NCI-H2107 treated with DMSO at 0.1 percent for 48 hours (cell line): ENCODE data around the gene MYCL.

Source experiments
- DNase-seq: peaks from one replicate; lab custom pipeline; 2025; ENCODE audit not compliant: unreplicated experiment; lab: John Stamatoyannopoulos, UW

The MYCL gene

DNA sequence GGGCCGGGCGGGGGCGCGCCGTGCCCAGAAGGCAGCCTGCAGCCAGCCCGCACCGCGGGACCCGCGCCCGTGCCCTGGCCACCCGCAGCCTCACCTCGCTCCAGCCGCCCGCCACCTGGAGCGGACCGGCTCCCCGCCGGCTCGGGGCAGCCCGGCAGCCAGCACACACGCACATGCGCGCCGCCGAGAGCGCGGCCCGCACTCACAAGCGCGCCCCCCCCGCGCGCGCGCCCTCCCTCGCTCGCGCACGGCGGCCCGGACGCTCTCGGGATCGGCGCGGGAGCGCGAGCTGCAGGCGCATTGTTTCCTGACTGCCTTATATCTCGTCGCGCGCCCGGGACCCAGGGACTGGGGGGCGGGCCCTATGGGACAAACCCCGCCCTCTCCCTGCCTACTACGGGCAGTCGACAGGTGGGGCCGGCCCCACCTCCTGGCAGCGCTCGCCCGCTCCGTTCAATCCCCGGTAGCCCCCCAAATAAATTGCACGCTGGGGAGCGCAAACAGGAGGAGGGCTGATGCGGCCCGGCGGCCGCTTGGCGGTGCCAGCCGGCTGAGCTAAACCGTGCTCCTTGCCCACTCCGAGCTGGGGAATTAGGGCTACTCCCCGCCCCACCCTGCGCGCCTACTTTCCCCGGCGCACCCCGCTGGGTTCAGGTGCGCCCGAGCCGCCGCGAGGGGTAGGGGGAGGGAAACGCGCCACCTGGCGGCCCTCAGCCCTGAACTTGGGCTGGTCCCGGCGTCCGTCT lies at the start of gene MYCL:
Gene MYCL, minus strand, starts transcription at position 204 of the 746 bp plus-strand sequence. CDS start 483 bp downstream, outside the sequence.
- DNase-seq, result peak; percentile 100

DNA sequence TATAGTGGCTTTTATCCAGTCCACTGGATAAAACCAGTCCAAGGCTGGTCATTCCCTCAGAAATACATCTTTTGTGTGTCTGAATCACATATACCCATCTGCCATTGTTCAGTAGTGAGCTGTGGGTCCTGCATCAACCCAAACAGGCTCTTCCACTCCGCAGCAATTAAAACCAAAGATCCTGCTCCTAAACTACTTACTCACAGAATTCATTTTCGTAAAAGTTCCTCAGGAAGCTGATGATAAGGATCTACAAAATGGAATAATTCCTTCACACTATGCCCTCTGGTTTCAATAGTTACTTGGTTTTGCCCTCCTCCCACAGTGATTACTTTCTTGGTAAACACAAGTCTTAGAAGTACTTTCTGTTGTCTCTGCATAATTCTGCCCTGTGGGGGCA lies 48.2 kb upstream of the MYCL start:
- DNase-seq, result no peak

DNA sequence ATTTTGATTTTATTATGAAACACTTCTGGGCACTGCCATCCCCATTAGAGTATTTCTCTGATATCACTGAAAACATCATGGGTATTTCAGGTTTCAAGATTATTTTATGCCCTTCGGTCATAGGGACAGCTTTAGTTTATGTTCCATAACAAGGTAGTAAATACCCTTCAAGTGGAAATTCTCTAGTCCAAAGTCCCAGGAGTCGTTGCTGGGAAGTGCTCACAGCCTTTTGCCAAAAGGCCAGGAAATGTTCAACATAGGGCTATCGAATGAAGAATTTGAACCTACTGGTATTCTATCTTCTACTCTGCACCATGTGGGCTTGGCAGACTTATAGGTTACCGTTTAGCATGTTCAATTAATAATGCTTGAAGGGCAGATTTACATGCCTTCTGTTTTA lies 45.5 kb upstream of the MYCL start:
- DNase-seq, result no peak

DNA sequence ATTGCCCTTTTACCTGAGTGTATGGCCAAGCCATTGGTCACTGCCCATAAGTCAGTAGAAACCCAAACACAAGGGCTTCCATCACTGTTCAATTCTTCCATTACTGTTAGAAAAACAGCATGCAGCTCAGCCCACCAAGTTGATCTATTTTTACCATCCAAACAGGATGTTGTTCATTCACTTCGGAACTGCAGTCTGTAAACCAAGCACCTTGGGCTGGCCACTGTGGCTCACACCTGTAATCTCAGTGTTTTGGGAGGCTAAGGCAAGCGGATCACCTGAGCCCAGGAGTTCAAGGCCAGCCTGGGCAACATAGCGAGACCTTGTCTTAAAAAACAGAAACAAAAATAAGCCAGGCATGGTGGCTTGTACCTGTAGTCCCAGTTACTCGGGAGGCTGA lies 44.5 kb upstream of the MYCL start:
- no peak for DNase-seq

GRCh38 chr1:39944410-39945112 lies 42.8 kb upstream of the MYCL start:
- DNase-seq, result no peak

DNA sequence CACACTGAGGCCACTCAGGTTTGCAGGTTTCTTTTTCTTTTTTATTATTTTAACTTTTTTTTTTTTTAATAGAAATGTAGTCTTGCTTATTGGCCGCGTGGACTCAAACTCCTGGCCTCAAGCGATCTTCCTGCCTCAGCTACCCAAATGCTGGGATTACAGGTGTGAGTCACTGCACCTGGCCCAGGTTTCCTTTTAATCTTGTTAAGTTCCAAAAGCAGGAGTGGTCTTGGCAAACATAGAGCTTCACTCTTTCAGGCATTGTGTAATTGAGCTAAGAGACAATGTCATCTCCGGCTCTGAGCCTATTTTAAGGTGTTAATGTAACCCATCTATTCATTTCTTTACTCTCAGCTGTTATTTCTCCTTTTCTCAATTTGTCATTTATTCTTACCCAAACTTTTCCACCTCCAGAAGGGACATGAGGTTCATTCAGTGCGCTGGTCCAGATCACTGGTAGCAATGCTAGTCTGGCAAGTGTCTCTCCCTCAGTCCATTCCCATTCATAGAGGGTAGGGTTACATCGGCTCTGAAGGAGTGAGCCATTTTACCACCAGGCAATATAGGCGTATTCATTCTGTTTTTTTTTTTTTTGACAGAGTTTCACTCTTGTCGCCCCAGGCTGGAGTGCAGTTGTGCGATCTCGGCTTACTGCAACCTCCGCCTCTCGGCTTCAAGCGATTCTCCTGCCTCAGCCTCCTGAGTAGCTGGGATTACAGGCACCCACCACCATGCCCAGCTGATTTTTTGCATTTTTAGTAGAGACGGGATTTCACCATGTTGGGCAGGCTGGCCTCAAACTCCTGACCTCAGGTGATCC lies 42.0 kb upstream of the MYCL start:
- DNase-seq, result peak; percentile 100

- DNase-seq, result no peak
Measured at GRCh38 chr1:39940980-39941871, 39.5 kb upstream of the MYCL start.

DNA sequence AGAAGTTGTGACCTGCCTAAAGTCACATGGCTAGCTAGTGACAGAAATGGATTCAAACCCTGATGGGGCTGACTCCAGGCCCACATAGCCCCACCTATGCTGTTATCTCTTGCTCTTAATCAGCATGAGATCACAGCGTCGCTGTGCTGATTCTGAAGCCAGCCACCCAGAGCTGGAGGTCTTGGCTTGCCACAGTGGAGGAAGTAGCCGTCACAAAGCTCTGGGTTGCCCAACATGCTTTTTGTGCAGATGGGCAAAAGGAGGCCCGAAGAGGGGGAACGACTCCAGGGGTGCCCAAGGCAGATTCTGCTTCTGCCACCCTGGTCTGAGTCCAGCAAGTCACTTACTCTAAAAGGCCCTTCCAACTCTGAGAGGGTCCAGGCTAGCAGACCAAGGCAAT lies 38.5 kb upstream of the MYCL start:
- DNase-seq, result no peak

- no peak for DNase-seq
Measured at GRCh38 chr1:39938856-39939255, 37.1 kb upstream of the MYCL start.

DNA sequence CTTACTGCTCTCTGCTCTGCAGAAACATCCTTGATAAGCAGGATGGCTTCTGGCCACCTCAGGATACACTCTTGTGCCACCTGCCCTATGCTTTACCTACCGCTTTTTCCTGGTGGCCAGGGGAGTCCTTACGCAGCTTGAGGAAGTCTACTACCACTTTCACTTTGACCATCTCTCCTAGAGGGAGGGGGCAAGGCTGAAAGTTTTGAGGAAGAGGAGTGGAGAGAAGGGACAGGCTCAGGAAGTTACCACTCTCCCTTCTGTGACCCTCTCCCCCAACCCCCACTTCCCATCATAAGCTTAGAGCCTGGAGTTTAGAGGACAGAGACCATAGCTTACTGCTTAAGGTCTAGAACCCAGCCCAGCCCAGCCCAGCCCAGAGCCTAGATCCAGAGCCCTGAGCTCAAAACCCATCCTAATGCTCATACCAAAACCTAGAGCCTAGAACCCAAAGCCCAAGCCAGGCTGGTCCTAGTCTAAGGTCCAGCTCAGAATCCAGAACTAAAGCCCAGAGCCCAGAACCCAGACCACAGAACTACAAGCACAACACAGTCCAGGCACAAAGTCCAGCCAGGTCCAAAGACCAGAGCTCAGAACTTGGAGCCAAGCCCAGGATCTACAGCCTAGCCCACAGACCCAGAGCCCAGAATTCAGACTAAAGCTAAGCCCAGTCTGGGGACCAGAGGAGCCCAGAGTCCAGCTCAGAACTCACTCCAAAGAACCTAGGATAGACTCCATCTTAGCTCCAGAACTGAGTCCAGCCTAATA lies 35.2 kb upstream of the MYCL start:
- no peak for DNase-seq

- no peak for DNase-seq
Measured at GRCh38 chr1:39933956-39934941, 32.5 kb upstream of the MYCL start.

DNA sequence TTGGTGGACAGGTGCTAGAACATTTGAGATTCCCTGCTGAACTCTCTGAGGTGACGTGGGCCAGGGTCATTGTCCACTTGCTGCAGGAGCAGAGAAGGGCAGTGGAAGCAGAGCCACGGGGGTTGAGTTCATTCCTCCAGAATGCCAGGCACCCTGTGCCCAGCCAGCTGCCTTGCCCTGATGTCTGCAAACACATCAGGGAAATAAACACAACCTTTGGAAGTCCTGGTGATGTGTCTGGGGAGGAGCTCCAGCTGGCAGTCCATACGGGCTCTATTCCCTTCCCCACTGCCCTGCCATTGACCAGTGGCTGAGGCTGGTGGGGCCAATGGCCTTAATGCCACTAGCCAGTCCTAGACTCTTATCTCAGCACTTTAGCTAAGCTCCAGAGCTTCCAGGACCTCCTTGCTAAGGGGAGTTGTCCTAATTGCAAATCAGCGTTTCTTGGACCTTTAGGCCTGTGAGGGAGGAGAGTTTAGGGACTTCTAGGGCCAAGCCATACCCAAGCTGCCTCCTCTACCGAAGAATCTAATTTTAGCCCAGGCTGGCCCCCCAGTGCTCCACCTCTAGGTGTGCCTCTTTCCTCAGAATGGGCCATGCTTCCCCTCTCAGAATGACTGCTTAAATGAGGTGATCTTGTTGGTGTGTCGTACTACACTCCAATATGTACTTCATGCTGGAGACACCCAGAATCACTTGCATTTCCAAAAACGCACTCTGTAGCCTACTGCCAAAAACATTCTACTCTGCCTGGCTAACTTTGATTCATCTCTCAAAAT lies 27.3 kb upstream of the MYCL start:
- DNase-seq, result no peak

DNA sequence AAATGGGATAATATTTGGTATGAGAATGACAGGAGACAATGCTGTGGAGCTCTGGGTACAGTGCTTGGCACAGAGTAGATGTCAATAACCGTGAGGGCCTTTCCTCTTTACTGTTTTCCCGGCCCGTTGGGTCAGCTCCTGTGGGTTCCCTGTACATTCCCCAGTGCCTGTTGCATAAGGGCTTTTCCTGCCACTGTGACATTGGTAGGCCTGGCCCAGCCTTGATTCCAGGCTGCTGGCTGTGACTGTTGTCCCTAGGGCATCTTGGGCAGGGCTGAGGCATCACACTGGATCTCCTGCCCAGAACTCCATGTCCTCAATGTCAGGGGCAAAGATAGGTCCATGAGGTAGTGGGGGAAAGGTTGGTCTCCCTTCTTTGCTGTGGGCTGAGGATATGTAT lies 25.8 kb upstream of the MYCL start:
- DNase-seq, result no peak

- DNase-seq, result peak; percentile 96
Measured at GRCh38 chr1:39926820-39927219, 25.1 kb upstream of the MYCL start.

- DNase-seq, result no peak
Measured at GRCh38 chr1:39926343-39926793, 24.7 kb upstream of the MYCL start.

DNA sequence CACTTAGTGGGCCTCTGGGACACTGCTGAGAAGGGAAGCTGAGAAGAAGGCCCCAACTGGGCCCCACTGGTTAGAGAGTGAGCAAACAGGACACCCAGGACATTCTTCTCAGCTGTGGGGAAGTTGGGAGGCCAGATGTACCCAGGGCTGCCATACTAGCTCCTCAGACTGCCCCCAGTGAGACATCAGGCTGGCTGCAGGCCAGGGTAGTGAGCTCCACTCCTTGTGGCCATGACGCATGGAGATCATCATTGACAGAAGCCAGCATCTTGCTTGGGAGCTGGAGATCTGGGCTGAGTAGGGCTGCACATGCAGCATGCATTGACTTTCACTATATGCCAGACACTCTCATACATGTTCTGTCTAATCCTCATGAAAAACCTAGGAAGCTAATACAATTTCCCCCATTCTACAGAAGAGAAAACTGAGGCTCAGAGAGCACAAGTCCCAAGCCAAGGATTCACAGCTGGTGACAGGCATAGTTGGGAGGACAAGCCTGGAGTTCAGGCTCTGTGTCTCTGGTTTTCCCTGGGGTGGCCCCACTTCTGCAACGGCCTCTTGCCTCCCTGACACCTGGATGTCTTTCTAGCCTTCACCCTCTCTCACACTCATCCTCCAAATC lies 24.1 kb upstream of the MYCL start:
- DNase-seq, result no peak

DNA sequence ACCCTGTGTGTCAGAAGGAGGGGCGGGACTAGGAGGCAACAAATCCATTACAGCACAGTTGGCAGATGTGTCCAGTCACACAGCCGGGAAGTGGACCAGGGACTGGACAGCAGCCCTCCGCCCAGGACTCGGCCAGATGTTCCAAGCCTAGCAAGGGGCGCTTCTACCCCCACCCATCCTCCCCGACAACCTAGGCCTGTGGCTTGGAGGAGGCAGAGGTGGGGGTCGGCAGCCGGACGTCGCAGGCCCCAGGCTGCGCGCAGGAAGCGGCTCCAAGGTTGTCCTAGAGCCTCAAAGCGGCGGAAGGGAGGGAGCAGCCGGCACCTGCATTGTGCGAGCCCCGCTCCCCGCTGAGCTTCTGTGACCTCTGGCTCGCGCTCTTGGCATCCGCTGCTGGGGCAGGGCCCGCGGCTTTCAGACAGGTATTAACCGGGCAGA lies 20.6 kb upstream of the MYCL start:
- DNase-seq, result no peak
